K562 (cell line): ENCODE results near the gene NUMB. TPM values are rescaled to one million over a fixed set of nuclear protein-coding genes. Genes with fewer than 3 reads are reported as not detected.

Source experiments
- ATAC-seq: fragments of 200-7000 bp; cut with Tn5 transposase; 3 replicates; pipeline ENCODE4 v1.9.1; 2020; ENCODE audit warnings: moderate library complexity
- BruUV-seq: library from RNA; stranded (reverse); fragments of 400-500 nt; replicated peaks from 2 replicates; lab custom pipeline; 2021; lab: Mats Ljungman, UMichigan
- CTCF ChIA-PET: fragments of 300-600 bp; formaldehyde crosslinking; extraction: SDS; loops from one replicate; lab custom pipeline; 2021; ENCODE audit warnings: low intra/inter-chr PET ratio; lab: Yijun Ruan, JAX
- POLR2A ChIA-PET: fragments of 300-600, 350-650 bp; sonication (Branson Sonifier 250); formaldehyde crosslinking; extraction: SDS; loops from one replicate; lab custom pipeline; 2021; ENCODE audit warnings: antibody characterized with exemption, inconsistent platforms; lab: Yijun Ruan, JAX
- DNase-seq, 4 experiments: peaks; one replicate each; pipeline versions ENCODE4 v3.0.0 to v3.0.0-alpha.2; 2011 to 2018; ENCODE audit warnings: low spot score in 3 of 4, mixed read lengths in 3 of 4; ENCODE audit errors: extremely low read depth in 1 of 4
- FAIRE-seq: peaks from 2 replicates; lab custom pipeline; 2011; peaks lifted over from hg19 to GRCh38; lab: Jason Lieb, UNC
- H2AFZ ChIP-seq: 2 replicates; pipeline ENCODE4 v1.6.0; 2011; ENCODE audit warnings: low read depth, low read length, control low read depth, inconsistent platforms
- H3K27ac ChIP-seq: fragments of 200-600 bp; 3 replicates; pipeline ENCODE4 v1.8.0; 2011; ENCODE audit warnings: low read depth, mild to moderate bottlenecking, control low read depth, inconsistent platforms, low read length, moderate library complexity, mixed read lengths; ENCODE audit errors: extremely low read depth
- H3K27me3 ChIP-seq, 2 experiments: fragments of 300-600 bp in 1 of 2; 2 replicates in 1 of 2; 3 replicates in 1 of 2; pipeline versions ENCODE4 v1.6.0 to v1.8.0; 2011; ENCODE audit warnings: inconsistent platforms in 2 of 2, low read length in 2 of 2, mild to moderate bottlenecking in 1 of 2, mixed read lengths in 1 of 2, moderate library complexity in 1 of 2; ENCODE audit not compliant: control insufficient read depth in 2 of 2, insufficient read depth in 2 of 2
- H3K36me3 ChIP-seq: fragments of 300-600 bp; 3 replicates; pipeline ENCODE4 v1.8.0; 2011; ENCODE audit warnings: mild to moderate bottlenecking, low read length, inconsistent platforms; ENCODE audit not compliant: control insufficient read depth, insufficient read depth
- H3K4me1 ChIP-seq, 2 experiments: fragments of 200-600 bp in 1 of 2; replicated peaks in 1 of 2; 2 replicates in 1 of 2; 3 replicates in 1 of 2; pipeline versions ENCODE4 v1.5.1 to v1.8.0; 2011; ENCODE audit warnings: inconsistent platforms in 2 of 2, low read length in 2 of 2, mild to moderate bottlenecking in 1 of 2, mixed read lengths in 1 of 2, moderate library complexity in 1 of 2; ENCODE audit not compliant: control insufficient read depth in 2 of 2, insufficient read depth in 2 of 2
- H3K4me2 ChIP-seq: 2 replicates; pipeline ENCODE4 v1.6.1; 2011; ENCODE audit warnings: low read length, control low read depth, inconsistent platforms, mixed read lengths; ENCODE audit not compliant: insufficient read depth
- H3K4me3 ChIP-seq: fragments of 200-600 bp; sonication (generic), shearing (Covaris generic); 2 replicates; pipeline ENCODE4 v1.5.1; 2016; ENCODE audit warnings: control low read depth, inconsistent platforms
- H3K79me2 ChIP-seq: fragments of 200-600 bp; 3 replicates; pipeline ENCODE4 v1.8.0; 2011; ENCODE audit warnings: low read length, inconsistent platforms; ENCODE audit not compliant: control insufficient read depth, insufficient read depth
- H3K9ac ChIP-seq, 2 experiments: 2 replicates each; pipeline versions ENCODE4 v1.6.0 to v1.6.1; 2011; ENCODE audit warnings: low read depth in 2 of 2, low read length in 2 of 2, control low read depth in 1 of 2, inconsistent platforms in 1 of 2, mild to moderate bottlenecking in 1 of 2, mixed read lengths in 1 of 2; ENCODE audit not compliant: insufficient read depth in 1 of 2
- H3K9me1 ChIP-seq: one replicate; pipeline ENCODE4 v1.6.0; 2011; ENCODE audit warnings: inconsistent platforms, mild to moderate bottlenecking, low read length, moderate library complexity; ENCODE audit not compliant: control insufficient read depth, insufficient read depth
- H3K9me3 ChIP-seq: replicated peaks from 2 replicates; pipeline ENCODE4 v1.5.1; 2011; ENCODE audit warnings: low read depth, low read length, inconsistent platforms; ENCODE audit not compliant: control insufficient read depth, insufficient read depth
- H4K20me1 ChIP-seq: replicated peaks from 2 replicates; pipeline ENCODE4 v1.6.1; 2011; ENCODE audit warnings: low read length, inconsistent platforms, mixed read lengths; ENCODE audit not compliant: control insufficient read depth, insufficient read depth
- CBFA2T2 ChIP-seq: fragments of 450-650 bp; conservative IDR thresholded peaks from 2 replicates; pipeline ENCODE4 v1.6.1; 2017; ENCODE audit warnings: mild to moderate bottlenecking
- EGR1 ChIP-seq: fragments of 450-650 bp; conservative IDR thresholded peaks from 2 replicates; pipeline ENCODE4 v1.6.1; 2017; ENCODE audit warnings: mild to moderate bottlenecking
- HNRNPH1 ChIP-seq: fragments of 200-400 bp; formaldehyde crosslinking; optimal IDR thresholded peaks from 2 replicates; pipeline ENCODE3; 2017; ENCODE audit warnings: low read depth, mild to moderate bottlenecking, low read length, moderate library complexity
- NCOR1 ChIP-seq: fragments of 450-650 bp; IDR thresholded peaks from 2 replicates; pipeline ENCODE4 v1.6.1; 2016; ENCODE audit warnings: mild to moderate bottlenecking, moderate library complexity
- PHF20 ChIP-seq: fragments of 450-650 bp; IDR thresholded peaks from 2 replicates; pipeline ENCODE4 v1.6.1; 2018; ENCODE audit not compliant: partially characterized antibody
- POLR3G ChIP-seq: IDR thresholded peaks from 2 replicates; pipeline ENCODE4 v1.6.1; 2011; ENCODE audit not compliant: insufficient read length, insufficient replicate concordance; ENCODE audit errors: extremely low read depth
- SP2 ChIP-seq: IDR thresholded peaks from 2 replicates; pipeline ENCODE4 v1.6.1; 2011; ENCODE audit warnings: mild to moderate bottlenecking, low read depth, low read length, moderate library complexity; ENCODE audit not compliant: poor library complexity, severe bottlenecking; ENCODE audit errors: extremely low read depth
- XRCC4 ChIP-seq: IDR thresholded peaks from one replicate; pipeline ENCODE4 v1.6.1; 2011; ENCODE audit not compliant: insufficient read depth, insufficient read length; ENCODE audit errors: extremely low read depth
- ZNF444 ChIP-seq: fragments of 250-450 bp; sonication (Bioruptor Pico); IDR thresholded peaks from 2 replicates; pipeline ENCODE4 v1.4.0; 2020; ENCODE audit warnings: mild to moderate bottlenecking, moderate library complexity
- ZNF766 ChIP-seq: fragments of 200-800 bp; sonication (Bioruptor generic); conservative IDR thresholded peaks from 2 replicates; pipeline ENCODE4 v1.6.1; 2016; ENCODE audit warnings: missing genetic modification characterization, missing compliant biosample characterization
- WGBS: fragments of 100-300 bp; shearing (Covaris generic); methylation state at CpG from one replicate; pipeline ENCODE4 v1.1.6; 2016; ENCODE audit warnings: low coverage, mixed read lengths; ENCODE audit not compliant: insufficient coverage; ENCODE audit errors: missing lambda C conversion rate; 5-methylcytosine and 5-hydroxymethylcytosine counted together
- in situ Hi-C: fragments of 300-500 bp; cut with MboI; formaldehyde crosslinking; loops from 4 replicates; pipeline ENCODE4 v1.15.0; 2018; ENCODE audit warnings: inconsistent platforms, mixed read lengths
- intact Hi-C: fragments of 100-400 bp; cut with micrococcal nuclease; formaldehyde crosslinking; loops from 2 replicates; pipeline ENCODE4 v1.14.2; 2022
- polyA plus RNA-seq, 8 experiments: library from polyadenylated mRNA; depleted of rRNA in 4 of 8; stranded (reverse) in 5 of 8; unstranded in 3 of 8; fragments of >200 nt; fragmentation: Nextera tagmentation in 2 of 8; fragmentation: Illumina TruSeq in 1 of 8; extraction: Ambion mirVana in 2 of 8; extraction: Trizol in 1 of 8; gene quantifications; 2 replicates each; pipeline versions ENCODE4 v1.2.1 to v1.2.3, GENCODE V29; 2011 to 2014; ENCODE audit warnings: inconsistent platforms in 1 of 8, missing spikeins in 1 of 8
- total RNA-seq, 7 experiments: library from RNA; depleted of rRNA in 6 of 7; stranded (reverse); fragments of >200 nt in 6 of 7; fragmentation: Illumina TruSeq in 2 of 7; extraction: Trizol in 2 of 7; gene quantifications; 2 replicates each; pipeline versions ENCODE4 v1.2.1 to v1.2.3, GENCODE V29; 2011 to 2021; ENCODE audit warnings: low replicate concordance in 1 of 7
- TF ChIP-seq, protein P1 (sequence below): fragments of 250-450 bp; sonication (Bioruptor Pico); IDR thresholded peaks from 2 replicates; pipeline ENCODE4 v1.8.0; 2021; ENCODE audit warnings: mild to moderate bottlenecking, moderate library complexity
- TF ChIP-seq, protein P2 (sequence below), 2 experiments: fragments of 450-650 bp; IDR thresholded peaks; 2 replicates each; pipeline ENCODE4 v1.6.1; 2016; ENCODE audit warnings: mild to moderate bottlenecking in 2 of 2, borderline replicate concordance in 1 of 2, low read depth in 1 of 2, moderate library complexity in 1 of 2
- TF ChIP-seq, protein P3 (sequence below): sonication (generic); formaldehyde crosslinking; IDR thresholded peaks from 2 replicates; pipeline ENCODE4 v1.8.0; 2022; ENCODE audit warnings: mild to moderate bottlenecking, missing genetic modification reagents

The NUMB gene
- total and polyA plus RNA-seq, 9 of the 15 experiments (the other 6 are each of a cell fraction or from before 2014, with no cell fraction given) = 13.5 to 54.0 (median 32.3) TPM

DNA sequence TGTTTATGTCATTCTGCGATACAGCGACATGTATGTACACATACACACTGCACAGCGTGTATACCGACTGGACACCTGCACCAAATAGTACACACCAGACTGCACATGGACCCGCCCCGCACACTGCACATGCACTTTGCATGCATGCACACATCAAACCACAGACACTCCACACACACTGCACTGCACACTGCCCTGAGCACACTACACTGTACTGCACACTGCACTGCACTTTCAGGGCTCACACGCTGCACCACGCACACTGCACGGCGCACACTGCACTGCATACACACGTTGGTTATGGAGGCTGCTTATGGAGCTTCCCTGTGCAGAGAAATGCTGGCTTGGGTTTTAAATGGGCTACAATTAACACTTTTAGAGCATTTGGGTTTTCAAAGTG is 219.4 kb downstream of the NUMB start:
- H3K27ac ChIP-seq = no peak overlapping the region
- DNase-seq = no peak
- no peak for ATAC-seq
- H3K9me3 ChIP-seq = no peaks in the 10 kb centered on the region
- no peak for FAIRE-seq
- BruUV-seq = no TSS peak
- in situ Hi-C loops (loop anchor here (10.0 kb wide), 1 partner anchor 724 kb away; no protein-coding TSS in a partner anchor), intact Hi-C loops (loop anchor here (5.0 kb wide), 1 partner anchor 233 kb away; no protein-coding TSS in a partner anchor)
- no peak overlapping the region for H3K4me2 ChIP-seq
- H3K4me3 ChIP-seq = no peak overlapping the region
- peaks cover 0 to 22% of the 10 kb centered on the region in 2 experiments; a peak in 2 of 5 replicates for H3K4me1 ChIP-seq
- H4K20me1 ChIP-seq = 0 out of 2 replicates have a peak, but pooled peaks cover 4% of the 10 kb centered on the region
- no peaks in the 10 kb centered on the region for H3K9me1 ChIP-seq
- no peak overlapping the region for H3K9ac ChIP-seq
- 52% methylated on average over 10 of the region's 11 CpGs for WGBS
- peaks cover 31 to 74% of the 10 kb centered on the region in 2 experiments for H3K27me3 ChIP-seq
- TF ChIP-seq ZNF766 (CRISPR knock-in tag) (no peak), XRCC4 (no peak), POLR3G (no peak), PHF20 (no peak), NCOR1 (no peak), ZNF444 (CRISPR knock-in tag) (no peak), SP2 (no peak), EGR1 (no peak), HNRNPH1 (no peak), CBFA2T2 (no peak)
- TF ChIP-seq, protein P1, sequence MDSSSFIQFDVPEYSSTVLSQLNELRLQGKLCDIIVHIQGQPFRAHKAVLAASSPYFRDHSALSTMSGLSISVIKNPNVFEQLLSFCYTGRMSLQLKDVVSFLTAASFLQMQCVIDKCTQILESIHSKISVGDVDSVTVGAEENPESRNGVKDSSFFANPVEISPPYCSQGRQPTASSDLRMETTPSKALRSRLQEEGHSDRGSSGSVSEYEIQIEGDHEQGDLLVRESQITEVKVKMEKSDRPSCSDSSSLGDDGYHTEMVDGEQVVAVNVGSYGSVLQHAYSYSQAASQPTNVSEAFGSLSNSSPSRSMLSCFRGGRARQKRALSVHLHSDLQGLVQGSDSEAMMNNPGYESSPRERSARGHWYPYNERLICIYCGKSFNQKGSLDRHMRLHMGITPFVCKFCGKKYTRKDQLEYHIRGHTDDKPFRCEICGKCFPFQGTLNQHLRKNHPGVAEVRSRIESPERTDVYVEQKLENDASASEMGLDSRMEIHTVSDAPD = no peak
- TF ChIP-seq, protein P2, sequence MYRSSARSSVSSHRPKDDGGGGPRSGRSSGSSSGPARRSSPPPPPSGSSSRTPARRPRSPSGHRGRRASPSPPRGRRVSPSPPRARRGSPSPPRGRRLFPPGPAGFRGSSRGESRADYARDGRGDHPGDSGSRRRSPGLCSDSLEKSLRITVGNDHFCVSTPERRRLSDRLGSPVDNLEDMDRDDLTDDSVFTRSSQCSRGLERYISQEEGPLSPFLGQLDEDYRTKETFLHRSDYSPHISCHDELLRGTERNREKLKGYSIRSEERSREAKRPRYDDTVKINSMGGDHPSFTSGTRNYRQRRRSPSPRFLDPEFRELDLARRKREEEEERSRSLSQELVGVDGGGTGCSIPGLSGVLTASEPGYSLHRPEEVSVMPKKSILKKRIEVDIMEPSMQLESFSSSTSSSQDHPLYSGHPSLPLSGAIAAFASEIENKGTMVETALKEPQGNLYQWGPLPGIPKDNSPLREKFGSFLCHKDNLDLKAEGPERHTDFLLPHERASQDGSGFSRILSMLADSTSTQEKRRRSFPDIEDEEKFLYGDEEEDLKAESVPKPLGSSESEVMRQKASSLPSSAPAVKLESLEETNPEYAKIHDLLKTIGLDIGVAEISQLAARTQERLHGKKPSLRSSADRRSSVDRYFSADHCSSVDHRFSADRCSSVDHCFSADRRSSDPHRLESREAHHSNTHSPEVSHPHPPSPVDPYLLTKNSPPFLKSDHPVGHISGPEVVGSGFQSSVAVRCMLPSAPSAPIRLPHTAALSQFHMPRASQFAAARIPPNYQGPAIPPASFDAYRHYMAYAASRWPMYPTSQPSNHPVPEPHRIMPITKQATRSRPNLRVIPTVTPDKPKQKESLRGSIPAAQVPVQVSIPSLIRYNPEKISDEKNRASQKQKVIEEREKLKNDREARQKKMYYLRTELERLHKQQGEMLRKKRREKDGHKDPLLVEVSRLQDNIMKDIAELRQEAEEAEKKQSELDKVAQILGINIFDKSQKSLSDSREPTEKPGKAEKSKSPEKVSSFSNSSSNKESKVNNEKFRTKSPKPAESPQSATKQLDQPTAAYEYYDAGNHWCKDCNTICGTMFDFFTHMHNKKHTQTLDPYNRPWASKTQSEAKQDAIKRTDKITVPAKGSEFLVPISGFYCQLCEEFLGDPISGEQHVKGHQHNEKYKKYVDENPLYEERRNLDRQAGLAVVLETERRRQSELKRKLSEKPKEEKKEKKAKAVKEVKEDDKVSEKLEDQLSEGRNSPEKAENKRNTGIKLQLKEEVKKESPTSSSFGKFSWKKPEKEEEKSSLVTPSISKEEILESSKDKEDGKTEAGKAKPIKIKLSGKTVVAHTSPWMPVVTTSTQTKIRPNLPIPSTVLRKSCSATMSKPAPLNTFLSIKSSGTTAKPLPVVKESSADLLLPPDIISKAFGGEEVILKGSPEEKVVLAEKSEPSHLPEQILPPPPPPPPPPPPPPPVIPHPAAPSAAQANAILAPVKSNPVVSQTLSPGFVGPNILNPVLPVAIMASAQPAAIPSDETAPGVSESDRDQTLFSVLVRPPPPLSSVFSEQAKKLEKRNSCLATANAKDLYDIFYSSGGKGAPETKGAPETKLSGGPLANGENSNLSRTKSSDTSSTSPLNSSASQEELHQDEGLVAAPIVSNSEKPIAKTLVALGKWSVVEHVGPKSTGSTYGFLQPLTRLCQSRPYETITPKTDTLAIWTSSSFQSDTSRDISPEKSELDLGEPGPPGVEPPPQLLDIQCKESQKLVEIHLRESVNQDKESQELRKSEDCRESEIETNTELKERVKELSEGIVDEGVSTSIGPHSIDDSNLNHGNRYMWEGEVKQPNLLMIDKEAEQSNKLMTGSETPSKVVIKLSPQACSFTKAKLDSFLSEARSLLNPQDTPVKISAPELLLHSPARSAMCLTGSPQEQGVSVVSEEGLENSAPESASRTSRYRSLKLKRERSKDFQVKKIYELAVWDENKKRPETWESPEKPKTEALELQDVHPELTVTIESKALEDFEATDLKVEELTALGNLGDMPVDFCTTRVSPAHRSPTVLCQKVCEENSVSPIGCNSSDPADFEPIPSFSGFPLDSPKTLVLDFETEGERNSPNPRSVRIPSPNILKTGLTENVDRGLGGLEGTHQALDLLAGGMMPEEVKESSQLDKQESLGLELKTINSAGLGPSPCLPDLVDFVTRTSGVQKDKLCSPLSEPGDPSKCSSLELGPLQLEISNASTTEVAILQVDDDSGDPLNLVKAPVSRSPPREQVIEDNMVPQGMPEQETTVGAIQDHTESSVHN (IDR thresholded peaks at IDR 0.05; ENCODE audit: borderline replicate concordance in 1 of 2, low read depth in 1 of 2) = no peak
- TF ChIP-seq, protein P3, sequence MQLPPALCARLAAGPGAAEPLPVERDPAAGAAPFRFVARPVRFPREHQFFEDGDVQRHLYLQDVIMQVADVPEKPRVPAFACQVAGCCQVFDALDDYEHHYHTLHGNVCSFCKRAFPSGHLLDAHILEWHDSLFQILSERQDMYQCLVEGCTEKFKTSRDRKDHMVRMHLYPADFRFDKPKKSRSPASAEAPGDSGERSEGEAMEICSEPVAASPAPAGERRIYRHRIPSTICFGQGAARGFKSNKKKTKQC = no peak
- TF ChIP-seq, all 486 proteins: peak for 0
- Histone ChIP-seq H2AFZ (no peak overlapping the region), H3K79me2 (no peaks in the 10 kb centered on the region), H3K36me3 (no peaks in the 10 kb centered on the region)
- ChIA-PET POLR2A (interaction anchor here (0.9 kb wide), 1 partner anchor 605 kb away, joined by 3 read pairs; no protein-coding TSS in a partner anchor), CTCF (no interaction called here)
